ENCODE data around the gene USP6. TPM values are rescaled to one million over a fixed set of nuclear protein-coding genes. Genes with fewer than 3 reads are reported as not detected.

USP6 gene
- total RNA-seq, 4 donors from 2014 or later, result under 0.01 to 3.9 TPM; not detected in 2

DNA sequence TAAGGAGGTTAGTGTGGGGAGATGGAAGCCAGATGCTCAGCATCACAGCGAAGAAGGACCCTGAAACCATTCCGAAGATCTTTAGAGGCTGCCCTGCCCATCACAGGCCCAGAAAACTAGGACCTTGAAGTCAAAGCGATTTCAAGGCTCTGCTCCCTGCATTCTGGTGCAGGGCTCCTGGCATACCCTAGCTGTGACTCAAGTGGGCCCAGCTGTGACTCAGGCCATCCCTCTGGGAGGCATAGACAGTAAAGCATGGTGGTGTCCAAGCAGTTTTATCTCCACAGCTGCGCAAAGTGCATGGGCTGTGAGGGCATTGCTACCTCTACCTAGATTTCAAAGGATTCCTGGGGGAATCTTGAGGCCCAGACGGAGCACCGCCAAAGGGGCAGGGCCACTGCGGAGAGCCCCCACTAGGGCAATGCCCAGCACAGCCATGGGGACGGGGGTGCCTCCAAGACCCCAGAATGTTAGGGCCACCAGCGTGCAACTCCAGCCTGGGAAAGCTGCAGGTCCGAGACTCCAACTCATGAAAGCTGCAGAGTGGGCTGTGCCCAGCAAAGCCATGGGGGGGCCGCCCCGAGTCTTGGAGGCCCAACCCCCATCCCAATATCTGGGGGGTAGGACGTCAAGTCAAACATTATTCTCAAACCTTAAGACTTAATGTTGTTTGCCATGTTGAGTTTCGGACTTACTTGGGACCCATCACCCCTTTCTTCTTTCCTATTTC lies 87.5 kb downstream of the USP6 start:
- TF ChIP-seq, protein P1, sequence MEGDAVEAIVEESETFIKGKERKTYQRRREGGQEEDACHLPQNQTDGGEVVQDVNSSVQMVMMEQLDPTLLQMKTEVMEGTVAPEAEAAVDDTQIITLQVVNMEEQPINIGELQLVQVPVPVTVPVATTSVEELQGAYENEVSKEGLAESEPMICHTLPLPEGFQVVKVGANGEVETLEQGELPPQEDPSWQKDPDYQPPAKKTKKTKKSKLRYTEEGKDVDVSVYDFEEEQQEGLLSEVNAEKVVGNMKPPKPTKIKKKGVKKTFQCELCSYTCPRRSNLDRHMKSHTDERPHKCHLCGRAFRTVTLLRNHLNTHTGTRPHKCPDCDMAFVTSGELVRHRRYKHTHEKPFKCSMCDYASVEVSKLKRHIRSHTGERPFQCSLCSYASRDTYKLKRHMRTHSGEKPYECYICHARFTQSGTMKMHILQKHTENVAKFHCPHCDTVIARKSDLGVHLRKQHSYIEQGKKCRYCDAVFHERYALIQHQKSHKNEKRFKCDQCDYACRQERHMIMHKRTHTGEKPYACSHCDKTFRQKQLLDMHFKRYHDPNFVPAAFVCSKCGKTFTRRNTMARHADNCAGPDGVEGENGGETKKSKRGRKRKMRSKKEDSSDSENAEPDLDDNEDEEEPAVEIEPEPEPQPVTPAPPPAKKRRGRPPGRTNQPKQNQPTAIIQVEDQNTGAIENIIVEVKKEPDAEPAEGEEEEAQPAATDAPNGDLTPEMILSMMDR (IDR thresholded peaks at IDR 0.05), result no peak
- no peak for TF ChIP-seq POLR2A (IDR thresholded peaks at IDR 0.05)
- no peak for TF ChIP-seq EP300 (IDR thresholded peaks at IDR 0.05)
- no peak overlapping the region for H3K4me3 ChIP-seq
- peaks cover 0 to 15% (median 0%) of the 10 kb centered on the region in 3 donors for H3K36me3 ChIP-seq
- no peak overlapping the region for H3K27ac ChIP-seq
- DNase-seq (ENCODE audit: low spot score in 2 of 2), result no peak
- no peaks in the 10 kb centered on the region for H3K4me1 ChIP-seq
- 95 to 98% methylated on average over 13 to 14 of the region's 14 CpGs for WGBS, 2 donors
- H3K27me3 ChIP-seq, result no peaks in the 10 kb centered on the region
- H3K9me3 ChIP-seq, result no peaks in the 10 kb centered on the region

DNA sequence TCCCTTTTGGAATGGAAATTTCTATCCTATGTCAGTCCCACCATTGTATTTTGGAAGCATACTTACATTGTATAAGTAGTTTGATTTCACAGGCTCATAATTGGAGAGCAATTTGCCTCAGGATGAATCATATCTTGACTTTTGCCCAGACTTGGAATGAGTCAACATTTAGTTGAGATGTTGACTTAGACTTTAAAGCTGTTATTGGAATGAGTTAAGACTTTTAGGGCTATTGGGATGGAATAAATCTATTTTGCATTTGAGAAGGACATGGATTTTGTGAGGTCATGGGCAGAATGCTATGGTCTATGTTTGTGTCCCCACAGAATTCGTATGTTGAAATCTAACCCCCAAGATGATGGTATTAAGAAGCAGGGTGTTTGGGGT lies 88.1 kb downstream of the USP6 start:
- TF ChIP-seq EP300 (IDR thresholded peaks at IDR 0.05), result no peak
- TF ChIP-seq, protein P1 (IDR thresholded peaks at IDR 0.05), result no peak
- no peak for TF ChIP-seq POLR2A (IDR thresholded peaks at IDR 0.05)
- DNase-seq (ENCODE audit: low spot score in 2 of 2), result no peak
- Histone ChIP-seq H3K9me3 (no peaks in the 10 kb centered on the region), H3K27ac (no peak overlapping the region), H3K4me3 (no peak overlapping the region), H3K36me3 (peaks cover 0 to 16% (median 0%) of the 10 kb centered on the region in 3 donors), H3K27me3 (no peaks in the 10 kb centered on the region), H3K4me1 (no peaks in the 10 kb centered on the region)
- WGBS, 2 donors, result 86 to 94% methylated on average over 1 of the region's 1 CpG

DNA sequence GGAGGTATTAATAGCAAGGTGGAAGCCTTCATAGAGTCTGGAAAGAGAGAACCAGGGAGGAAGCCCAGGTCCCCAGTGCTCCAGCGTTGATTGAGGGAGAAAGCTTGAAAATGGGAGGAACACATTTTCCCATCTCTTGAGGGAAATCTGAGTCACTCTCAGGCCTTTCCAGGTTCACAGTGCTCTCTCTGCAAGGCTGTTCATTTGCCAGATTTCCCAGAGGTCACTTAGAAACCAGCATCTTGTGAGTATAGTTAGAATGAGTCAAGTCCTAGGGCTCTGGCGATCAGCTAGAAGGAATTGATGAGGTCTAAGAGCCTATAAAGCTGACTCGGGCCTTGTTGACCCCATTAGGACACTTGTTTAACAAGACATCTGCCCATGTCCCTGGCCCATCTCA lies 93.6 kb downstream of the USP6 start:
- Histone ChIP-seq H3K36me3 (peaks cover 0 to 52% (median 0%) of the 10 kb centered on the region in 3 donors), H3K27me3 (no peaks in the 10 kb centered on the region), H3K27ac (no peak overlapping the region), H3K4me1 (no peaks in the 10 kb centered on the region), H3K9me3 (no peaks in the 10 kb centered on the region), H3K4me3 (no peak overlapping the region)
- TF ChIP-seq POLR2A (IDR thresholded peaks at IDR 0.05) (no peak), EP300 (IDR thresholded peaks at IDR 0.05) (no peak)
- TF ChIP-seq, protein P1 (IDR thresholded peaks at IDR 0.05), result no peak
- DNase-seq (ENCODE audit: low spot score in 2 of 2), result no peak
- 90 to 96% methylated on average over 3 of the region's 3 CpGs for WGBS, 2 donors

DNA sequence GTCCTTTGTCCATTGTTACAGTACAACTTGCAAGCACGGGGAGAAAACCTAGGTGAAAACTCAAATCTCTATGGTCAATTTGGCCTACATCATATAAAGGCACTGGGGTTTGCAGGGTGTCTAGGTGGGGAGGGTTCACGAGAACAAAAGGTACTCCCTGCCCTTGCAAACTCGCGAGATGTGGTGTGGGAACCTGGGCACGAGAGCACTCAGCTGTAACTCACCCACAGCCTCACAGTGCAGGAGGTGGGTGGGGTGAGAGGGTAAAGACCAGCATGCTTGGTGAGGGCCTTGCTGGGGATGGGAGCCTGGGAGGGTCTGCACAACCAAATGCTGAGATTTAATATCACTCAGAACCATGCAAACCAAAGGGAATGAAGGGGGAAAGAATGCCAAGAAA lies 94.3 kb downstream of the USP6 start:
- WGBS, 2 donors, result 90 to 92% methylated on average over 5 of the region's 5 CpGs
- Histone ChIP-seq H3K27me3 (no peaks in the 10 kb centered on the region), H3K36me3 (peaks cover 0 to 57% (median 0%) of the 10 kb centered on the region in 3 donors), H3K4me1 (no peaks in the 10 kb centered on the region), H3K9me3 (no peaks in the 10 kb centered on the region), H3K4me3 (no peak overlapping the region), H3K27ac (peak overlapping the region in 2 of 4 donors; percentile 8 to 64)
- no peak for DNase-seq (ENCODE audit: low spot score in 2 of 2)
- TF ChIP-seq, protein P1 (IDR thresholded peaks at IDR 0.05), result no peak
- TF ChIP-seq POLR2A (IDR thresholded peaks at IDR 0.05) (no peak), EP300 (IDR thresholded peaks at IDR 0.05) (no peak)

DNA sequence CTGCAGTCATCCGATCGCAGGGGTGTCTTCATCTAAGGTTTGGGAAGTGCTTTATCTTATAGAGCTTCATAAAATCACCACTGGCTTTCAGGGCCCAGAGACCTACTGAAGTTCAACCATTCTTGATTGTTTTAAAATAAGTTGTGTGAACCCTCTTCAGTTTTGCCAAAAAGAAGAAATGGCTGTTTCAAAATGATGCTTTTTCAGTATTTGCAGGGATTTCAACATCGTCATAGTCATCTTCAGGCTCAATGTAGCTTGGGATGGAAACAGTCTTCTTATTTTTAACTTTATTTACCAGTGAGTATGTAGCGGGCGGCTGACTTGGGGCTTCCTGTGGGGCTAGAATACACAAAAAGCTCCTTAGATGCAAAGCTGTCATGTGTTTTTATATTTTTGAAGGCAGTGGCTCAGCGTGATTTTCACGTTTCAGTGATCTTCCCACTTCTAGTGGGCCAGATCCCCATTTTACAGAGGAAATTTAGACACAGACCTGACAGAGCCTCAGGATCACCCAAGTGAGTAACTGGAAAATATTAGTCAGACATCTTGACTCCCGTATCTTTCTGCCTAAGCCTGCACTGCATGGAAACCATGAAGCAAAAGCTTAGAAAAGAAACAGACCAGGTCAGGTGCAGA lies 94.9 kb downstream of the USP6 start:
- no peaks in the 10 kb centered on the region for H3K27me3 ChIP-seq
- no peaks in the 10 kb centered on the region for H3K4me1 ChIP-seq
- H3K36me3 ChIP-seq, result peaks cover 0 to 64% (median 0%) of the 10 kb centered on the region in 3 donors
- WGBS, 2 donors, result 81 to 86% methylated on average over 8 of the region's 8 CpGs
- DNase-seq (ENCODE audit: low spot score in 2 of 2), result no peak
- TF ChIP-seq, protein P1 (IDR thresholded peaks at IDR 0.05), result no peak
- peak; percentile 43 to 58 for TF ChIP-seq EP300 (IDR thresholded peaks at IDR 0.05)
- H3K4me3 ChIP-seq, result no peak overlapping the region
- H3K9me3 ChIP-seq, result no peaks in the 10 kb centered on the region
- H3K27ac ChIP-seq, result peak overlapping the region in 2 of 4 donors; percentile 64 to 72

Data from tibial nerve (tissue), 4 donors.